ENCODE data around the gene SSR4.

GRCh38 chrX:153786669-153787068 lies 7.8 kb upstream of the SSR4 start:
- no peak for TF ChIP-seq CTCF (conservative IDR thresholded peaks at IDR 0.05 in 1 of 2, IDR thresholded peaks at IDR 0.05 in 1 of 2; ENCODE audit: low read depth in 1 of 2, low read length in 2 of 2)
- no peak for TF ChIP-seq EZH2 (IDR thresholded peaks at IDR 0.05; ENCODE audit: low read length, missing control alignments)

Data from fibroblast of lung (primary cell).